ENCODE results near the gene GRID1.

GRCh38 chr10:85614566-85614965 is 752.0 kb downstream of the GRID1 start:
- TF ChIP-seq CTCF (conservative IDR thresholded peaks at IDR 0.05; ENCODE audit: low read depth, low read length): no peak
- no peak for TF ChIP-seq EZH2phosphoT487 (IDR thresholded peaks at IDR 0.05; ENCODE audit: borderline replicate concordance, low read length)
- TF ChIP-seq EZH2 (IDR thresholded peaks at IDR 0.05; ENCODE audit: low read length, unreplicated experiment): no peak

Data from PC-3 (cell line).